GM12878 (cell line): ENCODE data around the gene MRPL37. TPM values are rescaled to one million over a fixed set of nuclear protein-coding genes. Genes with fewer than 3 reads are reported as not detected.

Experiments
- CEBPB ChIP-seq, 2 experiments: fragments of 150-350 bp in 1 of 2; IDR thresholded peaks; 2 replicates each; pipeline ENCODE4 v1.6.1; 2012 to 2014; ENCODE audit warnings: low read depth in 2 of 2, low read length in 2 of 2, borderline replicate concordance in 1 of 2, inconsistent platforms in 1 of 2
- ETV6 ChIP-seq, 2 experiments: fragments of 450-650 bp in 1 of 2; IDR thresholded peaks in 1 of 2; conservative IDR thresholded peaks in 1 of 2; 2 replicates each; pipeline ENCODE4 v1.6.1; 2014; ENCODE audit warnings: antibody characterized with exemption in 1 of 2, borderline replicate concordance in 1 of 2, low read depth in 1 of 2, mild to moderate bottlenecking in 1 of 2, moderate library complexity in 1 of 2
- FOXM1 ChIP-seq: IDR thresholded peaks from 2 replicates; pipeline ENCODE4 v1.6.1; 2012; ENCODE audit warnings: low read depth, mild to moderate bottlenecking, inconsistent platforms, low read length, moderate library complexity
- HCFC1 ChIP-seq: fragments of 150-350 bp; IDR thresholded peaks from 2 replicates; pipeline ENCODE4 v1.6.1; 2014; ENCODE audit warnings: low read length
- HDAC6 ChIP-seq: fragments of 200-600 bp; sonication (generic); IDR thresholded peaks from one replicate; pipeline ENCODE4 v1.8.0; 2017; ENCODE audit warnings: antibody characterized with exemption; ENCODE audit not compliant: unreplicated experiment
- IKZF2 ChIP-seq, 2 experiments: fragments of 450-650 bp; IDR thresholded peaks; 2 replicates each; pipeline ENCODE4 v1.6.1; 2017; ENCODE audit warnings: mild to moderate bottlenecking in 2 of 2, moderate library complexity in 2 of 2
- MYB ChIP-seq: fragments of 150-350 bp; IDR thresholded peaks from 2 replicates; pipeline ENCODE4 v1.6.1; 2014; ENCODE audit warnings: mild to moderate bottlenecking, low read depth, low read length, borderline replicate concordance
- NFXL1 ChIP-seq: fragments of 450-650 bp; IDR thresholded peaks from 2 replicates; pipeline ENCODE4 v1.6.1; 2017; ENCODE audit warnings: antibody characterized with exemption, mild to moderate bottlenecking, borderline replicate concordance
- NFYA ChIP-seq: IDR thresholded peaks from 2 replicates; pipeline ENCODE4 v1.6.1; 2011; ENCODE audit warnings: low read depth, mild to moderate bottlenecking, low read length, improper control_type of control experiment, borderline replicate concordance
- NR2F1 ChIP-seq: fragments of 450-650 bp; conservative IDR thresholded peaks from 2 replicates; pipeline ENCODE4 v1.6.1; 2017; ENCODE audit warnings: mild to moderate bottlenecking
- PAX5 ChIP-seq: IDR thresholded peaks from 2 replicates; pipeline ENCODE4 v1.6.1; 2011; ENCODE audit warnings: low read depth, low read length, borderline replicate concordance
- SIX5 ChIP-seq: IDR thresholded peaks from 2 replicates; pipeline ENCODE4 v1.6.1; 2011; ENCODE audit warnings: mild to moderate bottlenecking, low read depth, low read length, moderate library complexity; ENCODE audit not compliant: severe bottlenecking
- SPI1 ChIP-seq: IDR thresholded peaks from 2 replicates; pipeline ENCODE4 v1.6.1; 2011; ENCODE audit warnings: low read depth, mild to moderate bottlenecking, low read length, moderate library complexity, borderline replicate concordance; ENCODE audit not compliant: insufficient read depth
- SUZ12 ChIP-seq: fragments of 200-600 bp; sonication (generic); IDR thresholded peaks from one replicate; pipeline ENCODE4 v1.6.1; 2018; ENCODE audit warnings: antibody characterized with exemption, mild to moderate bottlenecking; ENCODE audit not compliant: unreplicated experiment
- TCF3 ChIP-seq: IDR thresholded peaks from 2 replicates; pipeline ENCODE4 v1.6.1; 2012; ENCODE audit warnings: low read depth, mild to moderate bottlenecking, low read length, borderline replicate concordance; ENCODE audit not compliant: insufficient read depth
- YY1 ChIP-seq: IDR thresholded peaks from 2 replicates; pipeline ENCODE4 v1.6.1; 2011; ENCODE audit warnings: low read depth, mild to moderate bottlenecking, low read length
- ZNF384 ChIP-seq: IDR thresholded peaks from 2 replicates; pipeline ENCODE4 v1.6.1; 2012; ENCODE audit warnings: low read depth, mild to moderate bottlenecking, low read length, improper control_type of control experiment, borderline replicate concordance
- ZNF622 ChIP-seq: fragments of 450-650 bp; IDR thresholded peaks from 2 replicates; pipeline ENCODE4 v1.6.1; 2017; ENCODE audit warnings: mild to moderate bottlenecking, inconsistent platforms
- polyA plus RNA-seq, 11 experiments: library from polyadenylated mRNA; depleted of rRNA in 4 of 11; unstranded in 6 of 11; stranded (reverse) in 5 of 11; fragments of >200 nt; fragmentation: Nextera tagmentation in 4 of 11; fragmentation: Illumina TruSeq in 1 of 11; extraction: Ambion mirVana in 4 of 11; extraction: Trizol in 1 of 11; gene quantifications; 1 replicate in 1 of 11; 2 replicates in 10 of 11; pipeline versions ENCODE4 v1.2.1 to v1.2.3, GENCODE V29; 2011 to 2016; ENCODE audit warnings: inconsistent platforms in 2 of 11, missing spikeins in 2 of 11, low read depth in 1 of 11
- total RNA-seq, 4 experiments: library from RNA; depleted of rRNA in 3 of 4; stranded (reverse); fragments of >200 nt in 3 of 4; fragmentation: Illumina TruSeq in 1 of 4; extraction: Trizol in 1 of 4; gene quantifications; 2 replicates each; pipeline versions ENCODE4 v1.2.1 to v1.2.3, GENCODE V29; 2013 to 2021
- TF ChIP-seq, protein P1 (sequence below): fragments of 450-650 bp; IDR thresholded peaks from 2 replicates; pipeline ENCODE4 v1.6.1; 2017; ENCODE audit warnings: mild to moderate bottlenecking, moderate library complexity
- TF ChIP-seq, protein P2 (sequence below): IDR thresholded peaks from 2 replicates; pipeline ENCODE4 v1.6.1; 2011; ENCODE audit warnings: low read depth, mild to moderate bottlenecking, low read length, moderate library complexity, borderline replicate concordance; ENCODE audit errors: extremely low read depth
- TF ChIP-seq, protein P3 (sequence below): IDR thresholded peaks from 2 replicates; pipeline ENCODE4 v1.6.1; 2012; ENCODE audit warnings: low read depth, low read length, improper control_type of control experiment
- TF ChIP-seq, protein P4 (sequence below): IDR thresholded peaks from 2 replicates; pipeline ENCODE4 v1.6.1; 2012; ENCODE audit warnings: low read depth, low read length, improper control_type of control experiment
- TF ChIP-seq, protein P5 (sequence below): IDR thresholded peaks from 2 replicates; pipeline ENCODE4 v1.6.1; 2011; ENCODE audit warnings: low read depth, low read length, improper control_type of control experiment, borderline replicate concordance

MRPL37 gene
- total and polyA plus RNA-seq, 10 of the 15 experiments (the other 5 are each of a cell fraction or from before 2014, with no cell fraction given): 41.4 to 217 (median 159) TPM

DNA sequence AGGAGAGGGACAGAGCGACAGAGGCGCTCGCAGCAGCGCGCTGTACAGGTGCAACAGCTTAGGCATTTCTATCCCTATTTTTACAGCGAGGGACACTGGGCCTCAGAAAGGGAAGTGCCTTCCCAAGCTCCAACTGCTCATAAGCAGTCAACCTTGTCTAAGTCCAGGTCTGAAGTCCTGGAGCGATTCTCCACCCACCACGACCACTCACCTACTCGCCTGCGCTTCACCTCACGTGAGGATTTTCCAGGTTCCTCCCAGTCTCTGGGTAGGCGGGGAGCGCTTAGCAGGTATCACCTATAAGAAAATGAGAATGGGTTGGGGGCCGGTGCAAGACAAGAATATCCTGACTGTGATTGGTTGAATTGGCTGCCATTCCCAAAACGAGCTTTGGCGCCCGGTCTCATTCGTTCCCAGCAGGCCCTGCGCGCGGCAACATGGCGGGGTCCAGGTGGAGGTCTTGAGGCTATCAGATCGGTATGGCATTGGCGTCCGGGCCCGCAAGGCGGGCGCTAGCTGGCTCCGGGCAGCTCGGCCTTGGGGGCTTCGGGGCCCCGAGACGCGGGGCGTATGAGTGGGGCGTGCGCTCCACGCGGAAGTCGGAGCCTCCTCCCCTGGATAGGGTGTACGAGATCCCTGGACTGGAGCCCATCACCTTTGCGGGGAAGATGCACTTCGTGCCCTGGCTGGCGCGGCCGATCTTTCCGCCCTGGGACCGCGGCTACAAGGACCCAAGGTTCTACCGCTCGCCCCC is at the start of gene MRPL37, which contains the start of gene CYB5RL (continued):
- TF ChIP-seq YY1: peak; percentile 98
- TF ChIP-seq, protein P1, sequence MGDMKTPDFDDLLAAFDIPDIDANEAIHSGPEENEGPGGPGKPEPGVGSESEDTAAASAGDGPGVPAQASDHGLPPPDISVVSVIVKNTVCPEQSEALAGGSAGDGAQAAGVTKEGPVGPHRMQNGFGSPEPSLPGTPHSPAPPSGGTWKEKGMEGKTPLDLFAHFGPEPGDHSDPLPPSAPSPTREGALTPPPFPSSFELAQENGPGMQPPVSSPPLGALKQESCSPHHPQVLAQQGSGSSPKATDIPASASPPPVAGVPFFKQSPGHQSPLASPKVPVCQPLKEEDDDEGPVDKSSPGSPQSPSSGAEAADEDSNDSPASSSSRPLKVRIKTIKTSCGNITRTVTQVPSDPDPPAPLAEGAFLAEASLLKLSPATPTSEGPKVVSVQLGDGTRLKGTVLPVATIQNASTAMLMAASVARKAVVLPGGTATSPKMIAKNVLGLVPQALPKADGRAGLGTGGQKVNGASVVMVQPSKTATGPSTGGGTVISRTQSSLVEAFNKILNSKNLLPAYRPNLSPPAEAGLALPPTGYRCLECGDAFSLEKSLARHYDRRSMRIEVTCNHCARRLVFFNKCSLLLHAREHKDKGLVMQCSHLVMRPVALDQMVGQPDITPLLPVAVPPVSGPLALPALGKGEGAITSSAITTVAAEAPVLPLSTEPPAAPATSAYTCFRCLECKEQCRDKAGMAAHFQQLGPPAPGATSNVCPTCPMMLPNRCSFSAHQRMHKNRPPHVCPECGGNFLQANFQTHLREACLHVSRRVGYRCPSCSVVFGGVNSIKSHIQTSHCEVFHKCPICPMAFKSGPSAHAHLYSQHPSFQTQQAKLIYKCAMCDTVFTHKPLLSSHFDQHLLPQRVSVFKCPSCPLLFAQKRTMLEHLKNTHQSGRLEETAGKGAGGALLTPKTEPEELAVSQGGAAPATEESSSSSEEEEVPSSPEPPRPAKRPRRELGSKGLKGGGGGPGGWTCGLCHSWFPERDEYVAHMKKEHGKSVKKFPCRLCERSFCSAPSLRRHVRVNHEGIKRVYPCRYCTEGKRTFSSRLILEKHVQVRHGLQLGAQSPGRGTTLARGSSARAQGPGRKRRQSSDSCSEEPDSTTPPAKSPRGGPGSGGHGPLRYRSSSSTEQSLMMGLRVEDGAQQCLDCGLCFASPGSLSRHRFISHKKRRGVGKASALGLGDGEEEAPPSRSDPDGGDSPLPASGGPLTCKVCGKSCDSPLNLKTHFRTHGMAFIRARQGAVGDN: no peak; the same call in 1 of the 2 replicates
- no peak for TF ChIP-seq ZNF384
- no peak for TF ChIP-seq NR2F1
- 0 out of 2 replicates have a peak, but pooled peaks have one; percentile 59 for TF ChIP-seq TCF3
- TF ChIP-seq IKZF2 (IDR thresholded peaks at IDR 0.05): peak; percentile 82 to 86
- TF ChIP-seq HCFC1: no peak
- no peak for TF ChIP-seq SUZ12
- 0 out of 2 replicates have a peak, but pooled peaks have one; percentile 24 for TF ChIP-seq PAX5
- peak; percentile 84 for TF ChIP-seq NFYA
- TF ChIP-seq FOXM1: no peak
- no peak for TF ChIP-seq CEBPB (IDR thresholded peaks at IDR 0.05; ENCODE audit: borderline replicate concordance in 1 of 2, low read depth in 2 of 2, low read length in 2 of 2)
- TF ChIP-seq NFXL1: no peak
- no peak for TF ChIP-seq MYB
- TF ChIP-seq, protein P2, sequence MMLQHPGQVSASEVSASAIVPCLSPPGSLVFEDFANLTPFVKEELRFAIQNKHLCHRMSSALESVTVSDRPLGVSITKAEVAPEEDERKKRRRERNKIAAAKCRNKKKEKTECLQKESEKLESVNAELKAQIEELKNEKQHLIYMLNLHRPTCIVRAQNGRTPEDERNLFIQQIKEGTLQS: no peak
- TF ChIP-seq, protein P3, sequence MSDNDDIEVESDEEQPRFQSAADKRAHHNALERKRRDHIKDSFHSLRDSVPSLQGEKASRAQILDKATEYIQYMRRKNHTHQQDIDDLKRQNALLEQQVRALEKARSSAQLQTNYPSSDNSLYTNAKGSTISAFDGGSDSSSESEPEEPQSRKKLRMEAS: no peak; the same call in 1 of the 2 replicates
- no peak for TF ChIP-seq ETV6 (conservative IDR thresholded peaks at IDR 0.05 in 1 of 2, IDR thresholded peaks at IDR 0.05 in 1 of 2; ENCODE audit: borderline replicate concordance in 1 of 2, low read depth in 1 of 2)
- TF ChIP-seq, protein P4, sequence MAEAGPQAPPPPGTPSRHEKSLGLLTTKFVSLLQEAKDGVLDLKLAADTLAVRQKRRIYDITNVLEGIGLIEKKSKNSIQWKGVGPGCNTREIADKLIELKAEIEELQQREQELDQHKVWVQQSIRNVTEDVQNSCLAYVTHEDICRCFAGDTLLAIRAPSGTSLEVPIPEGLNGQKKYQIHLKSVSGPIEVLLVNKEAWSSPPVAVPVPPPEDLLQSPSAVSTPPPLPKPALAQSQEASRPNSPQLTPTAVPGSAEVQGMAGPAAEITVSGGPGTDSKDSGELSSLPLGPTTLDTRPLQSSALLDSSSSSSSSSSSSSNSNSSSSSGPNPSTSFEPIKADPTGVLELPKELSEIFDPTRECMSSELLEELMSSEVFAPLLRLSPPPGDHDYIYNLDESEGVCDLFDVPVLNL: peak; percentile 82
- TF ChIP-seq SIX5: no peak
- TF ChIP-seq ZNF622: no peak
- TF ChIP-seq SPI1: peak; percentile 37
- TF ChIP-seq, protein P5, sequence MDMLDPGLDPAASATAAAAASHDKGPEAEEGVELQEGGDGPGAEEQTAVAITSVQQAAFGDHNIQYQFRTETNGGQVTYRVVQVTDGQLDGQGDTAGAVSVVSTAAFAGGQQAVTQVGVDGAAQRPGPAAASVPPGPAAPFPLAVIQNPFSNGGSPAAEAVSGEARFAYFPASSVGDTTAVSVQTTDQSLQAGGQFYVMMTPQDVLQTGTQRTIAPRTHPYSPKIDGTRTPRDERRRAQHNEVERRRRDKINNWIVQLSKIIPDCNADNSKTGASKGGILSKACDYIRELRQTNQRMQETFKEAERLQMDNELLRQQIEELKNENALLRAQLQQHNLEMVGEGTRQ: peak; percentile 23
- TF ChIP-seq HDAC6: no peak
